HG03469 (cell line): ENCODE measurements around the gene PCDHGA3.
"Not testable (repeated sequence)": the region's sequence is repeated elsewhere in the genome, so short reads cannot be mapped to it uniquely, and the experiment has no call there.

Experiments
- ATAC-seq: cut with Tn5 transposase; IDR thresholded peaks from one replicate; pipeline ENCODE4 v1.9.1; 2021; ENCODE audit warnings: mild to moderate bottlenecking, moderate library complexity, moderate number of reproducible peaks; ENCODE audit not compliant: unreplicated experiment

The PCDHGA3 gene

DNA sequence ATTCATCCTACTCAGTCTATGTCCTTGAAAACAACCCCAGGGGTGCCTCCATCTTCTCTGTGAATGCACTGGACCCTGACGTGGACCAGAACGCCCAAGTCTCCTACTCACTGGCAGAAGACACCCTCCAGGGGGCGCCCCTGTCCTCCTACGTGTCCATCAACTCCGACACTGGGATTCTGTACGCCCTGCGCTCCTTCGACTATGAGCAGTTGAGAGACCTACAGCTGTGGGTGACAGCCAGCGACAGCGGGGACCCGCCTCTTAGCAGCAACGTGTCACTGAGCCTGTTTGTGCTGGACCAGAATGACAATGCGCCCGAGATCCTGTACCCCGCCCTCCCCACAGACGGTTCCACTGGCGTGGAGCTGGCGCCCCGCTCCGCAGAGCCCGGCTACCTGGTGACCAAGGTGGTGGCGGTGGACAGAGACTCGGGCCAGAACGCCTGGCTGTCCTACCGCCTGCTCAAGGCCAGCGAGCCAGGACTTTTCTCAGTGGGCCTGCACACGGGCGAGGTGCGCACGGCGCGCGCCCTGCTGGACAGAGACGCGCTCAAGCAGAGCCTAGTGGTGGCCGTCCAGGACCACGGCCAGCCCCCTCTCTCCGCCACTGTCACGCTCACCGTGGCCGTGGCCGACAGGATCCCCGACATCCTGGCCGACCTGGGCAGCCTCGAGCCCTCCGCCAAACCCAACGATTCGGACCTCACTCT lies 32.0 kb downstream of the PCDHGA3 start:
- not testable (repeated sequence) for ATAC-seq

- ATAC-seq = no peak
These were observed 39.1 kb downstream of the PCDHGA3 start, which contains the start of gene PCDHGA7 for GRCh38 chr5:141382469-141383294. TSS of gene PCDHGA7 (plus strand) at chr5:141382742. CDS start at chr5:141382900, 158 bp downstream.

- no peak for ATAC-seq
These were observed 39.7 kb downstream of the PCDHGA3 start for GRCh38 chr5:141383345-141383744.

DNA sequence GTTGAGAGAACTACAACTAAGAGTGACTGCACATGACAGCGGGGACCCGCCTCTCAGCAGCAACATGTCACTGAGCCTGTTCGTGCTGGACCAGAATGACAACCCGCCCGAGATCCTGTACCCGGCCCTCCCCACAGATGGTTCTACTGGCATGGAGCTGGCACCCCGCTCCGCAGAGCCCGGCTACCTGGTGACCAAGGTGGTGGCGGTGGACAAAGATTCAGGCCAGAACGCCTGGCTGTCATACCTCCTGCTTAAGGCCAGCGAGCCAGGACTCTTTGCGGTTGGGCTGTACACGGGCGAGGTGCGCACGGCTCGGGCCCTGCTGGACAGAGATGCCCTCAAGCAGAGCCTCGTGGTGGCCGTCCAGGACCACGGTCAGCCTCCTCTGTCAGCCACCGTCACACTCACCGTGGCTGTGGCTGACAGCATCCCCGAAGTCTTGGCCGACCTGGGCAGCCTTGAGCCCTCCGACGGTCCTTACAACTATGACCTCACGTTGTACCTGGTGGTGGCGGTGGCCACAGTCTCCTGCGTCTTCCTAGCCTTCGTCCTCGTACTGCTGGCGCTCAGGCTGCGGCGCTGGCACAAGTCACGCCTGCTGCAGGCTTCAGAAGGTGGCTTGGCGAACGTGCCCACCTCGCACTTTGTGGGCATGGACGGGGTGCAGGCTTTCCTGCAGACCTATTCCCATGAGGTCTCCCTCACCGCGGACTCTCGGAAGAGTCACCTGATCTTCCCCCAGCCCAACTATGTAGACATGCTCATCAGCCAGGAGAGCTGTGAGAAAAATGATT lies 41.0 kb downstream of the PCDHGA3 start:
- ATAC-seq = no peak

DNA sequence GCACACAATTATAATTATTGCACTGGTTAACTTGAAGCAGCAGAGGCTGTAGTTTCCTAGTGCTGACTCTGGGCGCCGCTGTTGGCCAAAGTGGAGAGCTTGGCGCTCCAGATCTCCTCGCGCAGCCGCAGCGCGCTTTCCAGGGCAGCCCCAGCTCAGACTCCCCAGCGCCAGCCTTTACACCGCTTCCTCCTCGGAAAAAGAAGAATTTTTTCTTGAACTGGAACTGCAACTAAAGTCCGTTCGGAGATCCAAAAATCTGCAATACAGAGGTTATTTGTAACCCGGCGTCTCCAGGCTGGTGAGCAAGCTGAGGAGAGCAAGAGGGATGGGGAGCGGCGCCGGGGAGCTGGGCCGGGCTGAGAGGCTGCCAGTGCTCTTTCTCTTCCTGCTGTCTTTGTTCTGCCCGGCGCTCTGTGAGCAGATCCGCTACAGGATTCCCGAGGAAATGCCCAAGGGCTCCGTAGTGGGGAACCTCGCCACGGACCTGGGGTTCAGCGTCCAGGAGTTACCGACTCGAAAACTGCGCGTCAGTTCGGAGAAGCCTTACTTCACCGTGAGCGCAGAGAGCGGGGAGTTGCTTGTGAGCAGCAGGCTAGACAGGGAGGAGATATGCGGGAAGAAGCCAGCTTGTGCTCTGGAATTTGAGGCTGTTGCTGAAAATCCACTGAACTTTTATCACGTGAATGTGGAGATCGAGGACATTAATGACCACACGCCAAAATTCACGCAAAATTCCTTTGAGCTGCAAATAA lies 44.1 kb downstream of the PCDHGA3 start, which contains the start of gene PCDHGB4:
Gene PCDHGB4 (plus strand): TSS at position 142 of the 755 bp plus-strand sequence. CDS start 187 bp downstream, at position 329.
- ATAC-seq = peak; percentile 60

GRCh38 chr5:141388661-141389060 lies 45.0 kb downstream of the PCDHGA3 start:
- no peak for ATAC-seq

DNA sequence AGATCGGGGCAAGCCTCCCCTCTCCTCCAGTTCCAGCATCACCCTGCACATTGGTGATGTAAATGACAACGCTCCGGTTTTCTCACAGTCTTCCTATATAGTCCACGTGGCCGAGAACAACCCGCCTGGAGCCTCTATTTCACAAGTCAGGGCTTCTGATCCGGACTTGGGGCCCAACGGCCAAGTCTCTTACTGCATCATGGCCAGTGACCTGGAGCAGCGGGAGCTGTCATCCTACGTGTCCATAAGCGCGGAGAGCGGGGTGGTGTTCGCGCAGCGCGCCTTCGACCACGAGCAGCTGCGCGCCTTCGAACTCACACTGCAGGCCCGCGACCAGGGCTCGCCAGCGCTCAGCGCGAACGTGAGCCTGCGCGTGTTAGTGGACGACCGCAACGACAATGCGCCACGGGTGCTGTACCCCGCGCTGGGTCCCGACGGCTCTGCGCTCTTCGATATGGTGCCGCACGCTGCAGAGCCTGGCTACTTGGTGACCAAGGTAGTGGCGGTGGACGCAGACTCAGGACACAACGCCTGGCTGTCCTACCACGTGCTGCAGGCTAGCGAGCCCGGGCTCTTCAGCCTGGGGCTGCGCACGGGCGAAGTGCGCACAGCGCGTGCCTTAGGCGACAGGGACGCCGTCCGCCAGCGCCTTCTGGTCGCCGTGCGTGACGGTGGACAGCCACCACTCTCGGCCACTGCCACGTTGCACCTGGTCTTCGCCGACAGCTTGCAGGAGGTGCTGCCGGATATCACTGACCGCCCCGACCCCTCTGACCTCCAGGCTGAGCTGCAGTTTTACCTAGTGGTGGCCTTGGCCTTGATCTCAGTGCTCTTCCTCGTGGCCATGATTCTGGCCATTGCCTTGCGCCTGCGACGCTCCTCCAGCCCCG lies 45.8 kb downstream of the PCDHGA3 start:
- no peak for ATAC-seq

DNA sequence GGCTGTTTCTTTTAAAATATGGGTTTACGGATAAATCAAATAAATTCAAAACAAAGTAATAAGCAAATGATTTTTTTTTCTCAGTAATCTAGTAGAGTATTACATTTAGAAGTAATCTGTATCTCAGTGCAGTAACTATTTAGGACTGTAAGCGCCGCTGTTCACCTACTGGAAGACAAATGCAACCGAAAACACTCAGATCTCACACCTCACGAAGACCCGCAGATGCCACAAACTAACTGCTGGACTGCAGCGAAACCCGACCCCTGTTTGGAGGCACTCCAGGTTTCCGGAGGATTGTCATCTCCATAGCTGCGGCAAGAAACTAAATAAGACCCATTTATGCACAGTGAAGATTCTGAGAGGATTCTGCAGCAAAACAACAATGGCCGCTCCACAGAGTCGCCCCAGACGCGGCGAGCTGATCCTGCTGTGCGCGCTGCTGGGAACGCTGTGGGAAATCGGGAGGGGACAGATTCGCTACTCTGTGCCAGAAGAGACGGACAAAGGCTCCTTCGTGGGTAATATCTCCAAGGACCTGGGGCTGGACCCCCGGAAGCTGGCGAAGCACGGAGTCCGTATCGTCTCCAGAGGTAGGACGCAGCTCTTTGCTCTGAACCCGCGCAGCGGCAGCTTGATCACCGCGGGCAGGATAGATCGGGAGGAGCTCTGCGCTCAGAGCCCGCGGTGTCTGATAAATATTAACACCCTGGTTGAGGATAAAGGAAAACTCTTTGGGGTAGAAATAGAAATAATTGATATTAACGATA lies 49.0 kb downstream of the PCDHGA3 start, which contains the start of gene PCDHGA8:
Gene PCDHGA8 (plus strand): TSS at position 205 of the 770 bp plus-strand sequence. CDS start 181 bp downstream, at position 386.
- ATAC-seq = no peak

GRCh38 chr5:141393267-141393666 lies 49.6 kb downstream of the PCDHGA3 start:
- ATAC-seq = no peak

DNA sequence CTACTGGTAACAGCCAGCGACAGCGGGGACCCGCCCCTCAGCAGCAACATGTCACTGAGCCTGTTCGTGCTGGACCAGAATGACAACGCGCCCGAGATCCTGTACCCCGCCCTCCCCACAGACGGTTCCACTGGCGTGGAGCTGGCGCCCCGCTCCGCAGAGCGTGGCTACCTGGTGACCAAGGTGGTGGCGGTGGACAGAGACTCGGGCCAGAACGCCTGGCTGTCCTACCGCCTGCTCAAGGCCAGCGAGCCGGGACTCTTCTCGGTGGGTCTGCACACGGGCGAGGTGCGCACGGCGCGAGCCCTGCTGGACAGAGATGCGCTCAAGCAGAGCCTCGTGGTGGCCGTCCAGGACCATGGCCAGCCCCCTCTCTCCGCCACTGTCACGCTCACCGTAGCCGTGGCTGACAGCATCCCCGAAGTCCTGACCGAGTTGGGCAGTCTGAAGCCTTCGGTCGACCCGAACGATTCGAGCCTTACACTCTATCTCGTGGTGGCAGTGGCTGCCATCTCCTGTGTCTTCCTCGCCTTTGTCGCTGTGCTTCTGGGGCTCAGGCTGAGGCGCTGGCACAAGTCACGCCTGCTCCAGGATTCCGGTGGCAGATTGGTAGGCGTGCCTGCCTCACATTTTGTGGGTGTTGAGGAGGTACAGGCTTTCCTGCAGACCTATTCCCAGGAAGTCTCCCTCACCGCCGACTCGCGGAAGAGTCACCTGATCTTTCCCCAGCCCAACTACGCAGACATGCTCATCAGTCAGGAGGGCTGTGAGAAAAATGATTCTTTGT lies 51.0 kb downstream of the PCDHGA3 start:
- not testable (repeated sequence) for ATAC-seq
